Common myeloid progenitor, CD34-positive (primary cell): ENCODE measurements around the gene OMP.

Experiments
- CTCF ChIA-PET: fragments of 350-600 bp; sonication (Branson Sonifier 250); formaldehyde crosslinking; loops from one replicate; lab custom pipeline; 2021; ENCODE audit warnings: antibody characterized with exemption; lab: Charles Lee
- POLR2A ChIA-PET: fragments of 350-600 bp; sonication (Branson Sonifier 250); formaldehyde crosslinking; loops from one replicate; lab custom pipeline; 2021; ENCODE audit warnings: antibody characterized with exemption; lab: Charles Lee
- DNase-seq, 3 donors: peaks; one replicate each; pipeline versions ENCODE4 v3.0.0 to v3.0.0-alpha.2; 2013
- H3K27ac ChIP-seq, 2 experiments: 1 replicate in 1 of 2; 2 replicates in 1 of 2; pipeline ENCODE4 v1.7.0; 2013; ENCODE audit warnings: inconsistent platforms in 2 of 2, low read length in 2 of 2, mild to moderate bottlenecking in 2 of 2, low read depth in 1 of 2, moderate library complexity in 1 of 2; ENCODE audit not compliant: severe bottlenecking in 2 of 2, insufficient read depth in 1 of 2, poor library complexity in 1 of 2
- H3K27me3 ChIP-seq, 5 experiments: replicated peaks in 2 of 5; 1 replicate in 3 of 5; 2 replicates in 2 of 5; pipeline versions ENCODE4 v1.6.1 to v1.7.0; 2013; ENCODE audit warnings: low read length in 4 of 5, mild to moderate bottlenecking in 2 of 5, moderate library complexity in 2 of 5, inconsistent platforms in 1 of 5; ENCODE audit not compliant: insufficient read depth in 5 of 5, control insufficient read depth in 4 of 5
- H3K36me3 ChIP-seq, 4 experiments: 1 replicate in 2 of 4; 2 replicates in 2 of 4; pipeline versions ENCODE4 v1.6.1 to v1.7.0; 2013; ENCODE audit warnings: low read length in 3 of 4, control low read depth in 1 of 4, mild to moderate bottlenecking in 1 of 4; ENCODE audit not compliant: control insufficient read depth in 4 of 4, insufficient read depth in 4 of 4
- H3K4me1 ChIP-seq, 4 experiments: 1 replicate in 3 of 4; 2 replicates in 1 of 4; pipeline versions ENCODE4 v1.6.1 to v1.7.1; 2013; ENCODE audit warnings: low read length in 3 of 4, mild to moderate bottlenecking in 3 of 4, control low read depth in 1 of 4, inconsistent platforms in 1 of 4, moderate library complexity in 1 of 4; ENCODE audit not compliant: control insufficient read depth in 4 of 4, insufficient read depth in 4 of 4; ENCODE audit errors: control extremely low read depth in 1 of 4
- H3K4me3 ChIP-seq, 7 experiments: 1 replicate in 4 of 7; 2 replicates in 3 of 7; pipeline versions ENCODE4 v1.5.1 to v1.7.0; 2013; ENCODE audit warnings: mild to moderate bottlenecking in 7 of 7, low read length in 6 of 7, moderate library complexity in 6 of 7, inconsistent platforms in 2 of 7, low read depth in 2 of 7, control low read depth in 1 of 7; ENCODE audit not compliant: insufficient read depth in 4 of 7, control insufficient read depth in 1 of 7; ENCODE audit errors: extremely low read depth in 1 of 7
- H3K9me3 ChIP-seq, 5 experiments: 1 replicate in 4 of 5; 2 replicates in 1 of 5; pipeline versions ENCODE4 v1.6.1 to v1.7.1; 2013; ENCODE audit warnings: low read length in 4 of 5, mild to moderate bottlenecking in 2 of 5, inconsistent platforms in 1 of 5, low read depth in 1 of 5, moderate library complexity in 1 of 5; ENCODE audit not compliant: control insufficient read depth in 4 of 5, insufficient read depth in 2 of 5; ENCODE audit errors: control extremely low read depth in 1 of 5
- WGBS: methylation state at CpG from one replicate; pipeline ENCODE4 v1.1.5; 2013; ENCODE audit not compliant: insufficient coverage; 5-methylcytosine and 5-hydroxymethylcytosine counted together

OMP gene

GRCh38 chr11:77086521-77087472 is 15.8 kb upstream of the OMP start:
- CTCF ChIA-PET, result interaction anchor here (0.9 to 1.8 kb wide), 3 partner anchors 21 to 42 kb away, joined by 3 to 8 read pairs (median 3); no protein-coding TSS in a partner anchor
- H3K4me1 ChIP-seq, result peaks cover 0 to 22% (median 17%) of the 10 kb centered on the region in 4 experiments
- POLR2A ChIA-PET, result interaction anchor here (1.1 kb wide), 1 partner anchor 54 kb away, joined by 3 read pairs; no protein-coding TSS in a partner anchor

GRCh38 chr11:77087723-77088225 is 14.9 kb upstream of the OMP start:
- no peaks in the 10 kb centered on the region for H3K9me3 ChIP-seq
- no peaks in the 10 kb centered on the region for H3K27me3 ChIP-seq
- POLR2A ChIA-PET, result interaction anchor here (1.1 kb wide), 1 partner anchor 53 kb away, joined by 3 read pairs; no protein-coding TSS in a partner anchor
- H3K27ac ChIP-seq, result no peak overlapping the region
- peaks cover 0 to 12% (median 11%) of the 10 kb centered on the region in 4 experiments for H3K4me1 ChIP-seq
- no peaks in the 10 kb centered on the region for H3K36me3 ChIP-seq
- DNase-seq, result no peak
- no peak overlapping the region for H3K4me3 ChIP-seq
- CTCF ChIA-PET, result interaction anchor here (0.9 to 1.8 kb wide), 3 partner anchors 40 to 100 kb away, joined by 3 to 8 read pairs (median 3); no protein-coding TSS in a partner anchor
- WGBS, result 100% methylated on average over 6 of the region's 9 CpGs

More at GRCh38 chr11:77086521-77087472, 15.8 kb upstream of the OMP start:
- Histone ChIP-seq H3K9me3 (no peaks in the 10 kb centered on the region), H3K27ac (no peak overlapping the region), H3K36me3 (no peaks in the 10 kb centered on the region), H3K27me3 (no peaks in the 10 kb centered on the region), H3K4me3 (no peak overlapping the region)
- peak in 2 of 3 donors; percentile 7 to 33 for DNase-seq
- 79% methylated on average over 19 of the region's 23 CpGs for WGBS

GRCh38 chr11:77088236-77089003 is 14.2 kb upstream of the OMP start:
- no peaks in the 10 kb centered on the region for H3K27me3 ChIP-seq
- peaks cover 0 to 6% (median 5%) of the 10 kb centered on the region in 4 experiments for H3K4me1 ChIP-seq
- CTCF ChIA-PET, result interaction anchor here (0.6 to 5.4 kb wide), 6 partner anchors 15 to 170 kb away, joined by 3 to 67 read pairs (median 6); partner anchors contain the start of genes CAPN5 and OMP
- DNase-seq, result no peak
- H3K27ac ChIP-seq, result no peak overlapping the region
- no peaks in the 10 kb centered on the region for H3K36me3 ChIP-seq
- POLR2A ChIA-PET, result no interaction called here
- no peak overlapping the region for H3K4me3 ChIP-seq
- no peaks in the 10 kb centered on the region for H3K9me3 ChIP-seq
- WGBS, result 86% methylated on average over 7 of the region's 11 CpGs

- H3K4me1 ChIP-seq, result peaks cover 0 to 6% (median 3%) of the 10 kb centered on the region in 4 experiments
- no peaks in the 10 kb centered on the region for H3K36me3 ChIP-seq
- no peak overlapping the region for H3K27ac ChIP-seq
- ChIA-PET CTCF (interaction anchor here (1.2 to 5.4 kb wide), 9 partner anchors 10 to 50 kb away, joined by 3 to 67 read pairs (median 16); partner anchors contain the start of genes CAPN5 and OMP), POLR2A (no interaction called here)
- no peak for DNase-seq
- H3K4me3 ChIP-seq, result no peak overlapping the region
- 97% methylated on average over 3 of the region's 3 CpGs for WGBS
- no peaks in the 10 kb centered on the region for H3K9me3 ChIP-seq
- H3K27me3 ChIP-seq, result no peaks in the 10 kb centered on the region
Observed at GRCh38 chr11:77089004-77089545, 13.6 kb upstream of the OMP start.

- POLR2A ChIA-PET, result no interaction called here
- Histone ChIP-seq H3K4me3 (no peak overlapping the region), H3K27ac (no peak overlapping the region), H3K9me3 (no peaks in the 10 kb centered on the region), H3K4me1 (peaks cover 0 to 6% (median 3%) of the 10 kb centered on the region in 4 experiments), H3K27me3 (no peaks in the 10 kb centered on the region), H3K36me3 (no peaks in the 10 kb centered on the region)
- DNase-seq, result no peak
- CTCF ChIA-PET, result interaction anchor here (0.9 to 6.0 kb wide), 22 partner anchors 7 to 272 kb away, joined by 3 to 67 read pairs (median 10); partner anchors contain the start of genes CAPN5 and OMP
- 96% methylated on average over 3 of the region's 4 CpGs for WGBS
Observed at GRCh38 chr11:77090046-77090372, 12.6 kb upstream of the OMP start.

- peaks cover 0 to 6% (median 3%) of the 10 kb centered on the region in 4 experiments for H3K4me1 ChIP-seq
- no peaks in the 10 kb centered on the region for H3K9me3 ChIP-seq
- no peak overlapping the region for H3K27ac ChIP-seq
- ChIA-PET POLR2A (no interaction called here), CTCF (interaction anchor here (0.9 to 6.0 kb wide), 30 partner anchors 7 to 272 kb away, joined by 3 to 67 read pairs (median 8); partner anchors contain the start of genes CAPN5 and OMP)
- no peaks in the 10 kb centered on the region for H3K27me3 ChIP-seq
- H3K4me3 ChIP-seq, result no peak overlapping the region
- no peak for DNase-seq
- 49% methylated on average over 12 of the region's 13 CpGs for WGBS
- H3K36me3 ChIP-seq, result no peaks in the 10 kb centered on the region
Observed at GRCh38 chr11:77090373-77091111, 12.1 kb upstream of the OMP start.
